H1 (cell line): Measurements from ENCODE around the gene CXCL14. TPM values are rescaled to one million over a fixed set of nuclear protein-coding genes. Genes with fewer than 3 reads are reported as not detected.

Experiments used
- CTCF ChIA-PET: fragments of 300-600 bp; sonication (Branson Sonifier 250); formaldehyde crosslinking; loops from one replicate; lab custom pipeline; 2021; ENCODE audit not compliant: partially characterized antibody; lab: Charles Lee
- POLR2A ChIA-PET: fragments of 300-600 bp; sonication (Branson Sonifier 250); formaldehyde crosslinking; loops from one replicate; lab custom pipeline; 2021; ENCODE audit warnings: inconsistent platforms; ENCODE audit not compliant: partially characterized antibody; lab: Charles Lee
- DNase-seq, 2 experiments: peaks; one replicate each; pipeline versions ENCODE4 v3.0.0 to v3.0.0-alpha.2; 2010 to 2022; ENCODE audit warnings: low spot score in 2 of 2, low read depth in 1 of 2, mixed read lengths in 1 of 2
- FAIRE-seq: peaks from 2 replicates; lab custom pipeline; 2011; peaks lifted over from hg19 to GRCh38; lab: Jason Lieb, UNC
- H2AFZ ChIP-seq: 2 replicates; pipeline ENCODE4 v1.8.1; 2012; ENCODE audit warnings: low read length, inconsistent platforms
- H2AK5ac ChIP-seq: 2 replicates; pipeline ENCODE4 v1.6.1; 2013; ENCODE audit warnings: low read depth, low read length
- H2BK120ac ChIP-seq: replicated peaks from 2 replicates; pipeline ENCODE3; 2013; ENCODE audit warnings: low read depth, low read length, inconsistent platforms
- H2BK12ac ChIP-seq: 2 replicates; pipeline ENCODE4 v1.6.1; 2013; ENCODE audit warnings: low read depth, low read length
- H2BK15ac ChIP-seq: 2 replicates; pipeline ENCODE4 v1.6.1; 2013; ENCODE audit warnings: low read length
- H2BK20ac ChIP-seq: 2 replicates; pipeline ENCODE4 v1.6.1; 2013; ENCODE audit warnings: low read length
- H2BK5ac ChIP-seq: 2 replicates; pipeline ENCODE4 v1.6.1; 2013; ENCODE audit warnings: low read depth, low read length
- H3K14ac ChIP-seq: 2 replicates; pipeline ENCODE4 v1.6.1; 2013; ENCODE audit warnings: inconsistent platforms; ENCODE audit not compliant: insufficient read length
- H3K18ac ChIP-seq: 2 replicates; pipeline ENCODE4 v1.6.1; 2013; ENCODE audit warnings: low read length; ENCODE audit errors: extremely low read depth
- H3K23ac ChIP-seq: 2 replicates; pipeline ENCODE4 v1.6.1; 2013; ENCODE audit warnings: inconsistent platforms; ENCODE audit not compliant: insufficient read length
- H3K23me2 ChIP-seq: 2 replicates; pipeline ENCODE4 v1.6.1; 2013; ENCODE audit warnings: low read depth, low read length
- H3K27ac ChIP-seq: 2 replicates; pipeline ENCODE4 v1.6.1; 2011; ENCODE audit warnings: low read depth, low read length, inconsistent platforms
- H3K27me3 ChIP-seq, 4 experiments: replicated peaks in 1 of 4; 1 replicate in 1 of 4; 2 replicates in 3 of 4; pipeline versions ENCODE4 v1.6.1 to v1.8.1; 2011 to 2013; ENCODE audit warnings: low read length in 3 of 4, mild to moderate bottlenecking in 3 of 4, inconsistent platforms in 2 of 4, mixed read lengths in 2 of 4, moderate library complexity in 1 of 4; ENCODE audit not compliant: control insufficient read depth in 3 of 4, insufficient read depth in 3 of 4; ENCODE audit errors: extremely low read depth in 1 of 4
- H3K36me3 ChIP-seq, 4 experiments: 2 replicates each; pipeline versions ENCODE4 v1.6.1 to v1.8.1; 2011 to 2013; ENCODE audit warnings: mild to moderate bottlenecking in 4 of 4, low read length in 3 of 4, moderate library complexity in 2 of 4, control low read depth in 1 of 4, inconsistent platforms in 1 of 4; ENCODE audit not compliant: insufficient read depth in 4 of 4, control insufficient read depth in 2 of 4
- H3K4ac ChIP-seq: replicated peaks from 2 replicates; pipeline ENCODE3; 2013; ENCODE audit warnings: low read length, low read depth, mixed read lengths, inconsistent platforms; ENCODE audit not compliant: insufficient read length
- H3K4me1 ChIP-seq, 4 experiments: replicated peaks in 1 of 4; 1 replicate in 1 of 4; 2 replicates in 3 of 4; pipeline versions ENCODE4 v1.6.1 to v1.8.1; 2011 to 2013; ENCODE audit warnings: low read length in 3 of 4, inconsistent platforms in 2 of 4, mixed read lengths in 1 of 4; ENCODE audit not compliant: insufficient read depth in 4 of 4, control insufficient read depth in 3 of 4
- H3K4me2 ChIP-seq, 2 experiments: 2 replicates each; pipeline versions ENCODE4 v1.6.1 to v1.8.1; 2011 to 2013; ENCODE audit warnings: low read depth in 2 of 2, low read length in 2 of 2, control low read depth in 1 of 2, inconsistent platforms in 1 of 2, mild to moderate bottlenecking in 1 of 2; ENCODE audit not compliant: insufficient read depth in 1 of 2
- H3K4me3 ChIP-seq, 4 experiments: fragments of 200-600, 300-600 bp in 1 of 4; sonication (generic), shearing (Covaris generic), sonication (Bioruptor Twin) in 1 of 4; 2 replicates each; pipeline versions ENCODE4 v1.5.1 to v1.8.1; 2011 to 2016; ENCODE audit warnings: low read length in 4 of 4, low read depth in 3 of 4, control low read depth in 2 of 4, inconsistent platforms in 2 of 4, mild to moderate bottlenecking in 2 of 4, mixed read lengths in 1 of 4, moderate library complexity in 1 of 4; ENCODE audit not compliant: insufficient read depth in 2 of 4; ENCODE audit errors: extremely low read depth in 1 of 4
- H3K56ac ChIP-seq: replicated peaks from 2 replicates; pipeline ENCODE3; 2013; ENCODE audit warnings: low read depth, mild to moderate bottlenecking, mixed read lengths, low read length, inconsistent platforms; ENCODE audit not compliant: insufficient read length
- H3K79me1 ChIP-seq: 2 replicates; pipeline ENCODE4 v1.6.1; 2013; ENCODE audit warnings: low read depth, low read length, control low read depth
- H3K79me2 ChIP-seq, 2 experiments: 2 replicates each; pipeline versions ENCODE4 v1.6.1 to v1.8.1; 2012 to 2013; ENCODE audit warnings: low read length in 2 of 2, mild to moderate bottlenecking in 2 of 2, inconsistent platforms in 1 of 2; ENCODE audit not compliant: insufficient read depth in 2 of 2, control insufficient read depth in 1 of 2
- H3K9ac ChIP-seq, 4 experiments: replicated peaks in 1 of 4; 1 replicate in 1 of 4; 2 replicates in 3 of 4; pipeline versions ENCODE4 v1.6.1 to v1.8.1; 2011 to 2013; ENCODE audit warnings: low read depth in 3 of 4, low read length in 3 of 4, control low read depth in 2 of 4, mild to moderate bottlenecking in 2 of 4, moderate library complexity in 2 of 4, inconsistent platforms in 1 of 4; ENCODE audit errors: extremely low read depth in 1 of 4
- H3K9me3 ChIP-seq, 2 experiments: 2 replicates each; pipeline versions ENCODE4 v1.6.1 to v1.8.1; 2012 to 2013; ENCODE audit warnings: mild to moderate bottlenecking in 2 of 2, moderate library complexity in 2 of 2, control low read depth in 1 of 2, inconsistent platforms in 1 of 2, low read depth in 1 of 2, low read length in 1 of 2, mixed read lengths in 1 of 2; ENCODE audit not compliant: insufficient read depth in 2 of 2
- H4K20me1 ChIP-seq, 2 experiments: replicated peaks in 1 of 2; 2 replicates each; pipeline versions ENCODE3 to v1.8.1; 2011 to 2013; ENCODE audit warnings: inconsistent platforms in 2 of 2, low read length in 2 of 2, mild to moderate bottlenecking in 1 of 2; ENCODE audit not compliant: insufficient read depth in 2 of 2, control insufficient read depth in 1 of 2
- H4K5ac ChIP-seq: 2 replicates; pipeline ENCODE4 v1.6.1; 2013; ENCODE audit warnings: low read length, low read depth, mixed read lengths, inconsistent platforms; ENCODE audit not compliant: insufficient read length
- H4K8ac ChIP-seq: 2 replicates; pipeline ENCODE4 v1.8.0; 2013; ENCODE audit warnings: mild to moderate bottlenecking, moderate library complexity, low read length, inconsistent platforms; ENCODE audit not compliant: insufficient read depth; ENCODE audit errors: extremely low read depth
- H4K91ac ChIP-seq: replicated peaks from 2 replicates; pipeline ENCODE3; 2013; ENCODE audit warnings: low read length, mixed read lengths, inconsistent platforms; ENCODE audit not compliant: insufficient read length
- WGBS, 2 experiments: shearing (Covaris generic) in 1 of 2; methylation state at CpG; one replicate each; pipeline versions ENCODE4 v1.1.6 to v1.1.7; 2013 to 2015; ENCODE audit warnings: low lambda C conversion rate in 2 of 2, mixed read lengths in 2 of 2, inconsistent platforms in 1 of 2, low coverage in 1 of 2, missing lambda C conversion rate in 1 of 2; ENCODE audit not compliant: insufficient replicate concordance in 2 of 2, insufficient coverage in 1 of 2, insufficient read length in 1 of 2; ENCODE audit errors: extremely low coverage in 1 of 2, missing lambda C conversion rate in 1 of 2; 5-methylcytosine and 5-hydroxymethylcytosine counted together
- polyA plus RNA-seq, 7 experiments: library from polyadenylated mRNA; depleted of rRNA in 3 of 7; stranded (reverse) in 5 of 7; unstranded in 2 of 7; fragments of >200 nt in 5 of 7; fragments of 200-250 nt in 2 of 7; gene quantifications; 1 replicate in 5 of 7; 2 replicates in 1 of 7; 4 replicates in 1 of 7; pipeline versions ENCODE4 v1.2.1 to v1.2.3, GENCODE V29; 2011 to 2013; ENCODE audit warnings: missing spikeins in 2 of 7, mixed read lengths in 2 of 7
- total RNA-seq: library from RNA; stranded (reverse); fragmentation: NEBNext Ultra II Directional; extraction: Animal tissue kit (Norgen Biotek cat#: 25700); gene quantifications from 2 replicates; pipeline ENCODE4 v1.2.1, GENCODE V29; 2021

Gene CXCL14
- total and polyA plus RNA-seq, 2 of the 8 experiments (the other 6 are each of a cell fraction or from before 2014, with no cell fraction given), result 1.5 to 1.8 TPM

DNA sequence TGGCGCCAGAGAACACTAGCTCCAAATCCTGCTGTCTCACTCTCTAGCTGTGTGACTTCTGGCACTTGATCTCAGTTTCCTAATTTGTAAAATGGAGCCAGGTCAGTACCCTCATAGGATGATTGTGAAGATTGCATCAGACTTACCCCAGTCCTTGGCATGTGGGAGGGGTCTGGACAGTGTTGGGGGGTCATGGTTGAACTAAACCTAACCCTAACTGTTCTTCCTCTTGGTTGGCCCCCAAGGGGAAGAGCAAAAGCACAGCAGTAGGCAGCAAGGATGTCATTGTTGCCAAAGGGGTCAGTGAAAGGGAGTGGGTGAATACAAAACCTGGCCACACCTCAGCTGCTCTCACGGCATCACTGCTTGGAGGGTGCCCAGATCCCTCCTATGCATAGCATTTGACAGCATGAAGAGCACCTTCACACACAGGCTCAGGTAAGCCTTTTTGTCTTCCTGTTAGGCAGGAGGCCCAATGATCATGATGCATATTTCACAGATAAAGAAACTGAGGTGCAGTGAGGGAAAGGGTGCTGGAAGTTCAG, 15.7 kb upstream of the CXCL14 start:
- H4K20me1 ChIP-seq, result no peaks in the 10 kb centered on the region
- CTCF ChIA-PET, result interaction anchor here (1.1 to 2.9 kb wide), 2 partner anchors 10 to 24 kb away, joined by 4 to 9 read pairs; no protein-coding TSS in a partner anchor
- no peak overlapping the region for H2BK15ac ChIP-seq
- H4K8ac ChIP-seq, result no peak overlapping the region
- POLR2A ChIA-PET, result interaction anchor here (0.6 kb wide), 1 partner anchor 130 kb away, joined by 3 read pairs; no protein-coding TSS in a partner anchor
- no peak overlapping the region for H2BK5ac ChIP-seq
- H3K9me3 ChIP-seq, result no peaks in the 10 kb centered on the region
- H3K4me3 ChIP-seq, result no peak overlapping the region
- no peak overlapping the region for H2AFZ ChIP-seq
- H3K79me2 ChIP-seq, result no peaks in the 10 kb centered on the region
- peak in 1 of 2 experiments; percentile 10 for DNase-seq
- H3K4ac ChIP-seq, result no peak overlapping the region
- H3K9ac ChIP-seq, result no peak overlapping the region
- no peaks in the 10 kb centered on the region for H3K23me2 ChIP-seq
- FAIRE-seq, result no peak
- peaks cover 0 to 3% (median under 1%) of the 10 kb centered on the region in 4 experiments; a peak in 1 of 7 replicates for H3K27me3 ChIP-seq
- no peak overlapping the region for H3K27ac ChIP-seq
- H2AK5ac ChIP-seq, result no peak overlapping the region
- H2BK12ac ChIP-seq, result 0 out of 2 replicates have a peak overlapping the region, but pooled peaks have one; percentile 80
- H2BK20ac ChIP-seq, result no peak overlapping the region
- H3K23ac ChIP-seq, result no peak overlapping the region
- no peak overlapping the region for H3K14ac ChIP-seq
- H3K36me3 ChIP-seq, result no peaks in the 10 kb centered on the region
- no peak overlapping the region for H3K4me2 ChIP-seq
- H3K4me1 ChIP-seq, result no peaks in the 10 kb centered on the region; a peak in 1 of 7 replicates
- 100% methylated on average over 2 of the region's 2 CpGs; no CpG with 5 or more reads in 1 of the 2 experiments for WGBS, 2 experiments
- no peak overlapping the region for H3K18ac ChIP-seq
- no peak overlapping the region for H2BK120ac ChIP-seq
- H4K91ac ChIP-seq, result no peak overlapping the region
- H3K56ac ChIP-seq, result no peak overlapping the region
- no peak overlapping the region for H4K5ac ChIP-seq
- H3K79me1 ChIP-seq, result no peaks in the 10 kb centered on the region
